Thyroid gland (tissue), 4 donors: Measurements from ENCODE around the gene STK10.

Source experiments
- CTCF ChIP-seq, 6 experiments: fragments of 200-600 bp in 3 of 6; fragments of 450-650 bp in 3 of 6; sonication (generic) in 3 of 6; IDR thresholded peaks; one replicate each; pipeline ENCODE4 v1.5.1; 2016 to 2019; ENCODE audit warnings: antibody characterized with exemption in 6 of 6, mild to moderate bottlenecking in 2 of 6, inconsistent platforms in 1 of 6, moderate library complexity in 1 of 6
- POLR2A ChIP-seq, 2 donors: fragments of 450-650 bp; IDR thresholded peaks; one replicate each; pipeline ENCODE4 v1.6.1; 2017; ENCODE audit warnings: antibody characterized with exemption in 2 of 2, mild to moderate bottlenecking in 2 of 2, moderate library complexity in 1 of 2

- TF ChIP-seq CTCF (IDR thresholded peaks at IDR 0.05) (no peak), POLR2A (IDR thresholded peaks at IDR 0.05) (no peak)
Measured at GRCh38 chr5:172055421-172055820, 132.6 kb downstream of the STK10 start.
